GM12892 (cell line): Measurements from ENCODE around the gene IMMP2L.

Source experiments
- DNase-seq: peaks from one replicate; pipeline ENCODE4 v3.0.0; 2011; ENCODE audit not compliant: insufficient read length
- FAIRE-seq: peaks from 2 replicates; lab custom pipeline; 2011; peaks lifted over from hg19 to GRCh38; lab: Jason Lieb, UNC
- POLR2A ChIP-seq: IDR thresholded peaks from 2 replicates; pipeline ENCODE4 v1.6.1; 2011; ENCODE audit warnings: low read depth, low read length, control low read depth
- POLR2AphosphoS5 ChIP-seq: IDR thresholded peaks from 2 replicates; pipeline ENCODE4 v1.6.1; 2011; ENCODE audit warnings: low read depth, low read length, control low read depth
- TAF1 ChIP-seq: IDR thresholded peaks from 2 replicates; pipeline ENCODE4 v1.6.1; 2011; ENCODE audit warnings: low read depth, mild to moderate bottlenecking, control low read depth, low read length, borderline replicate concordance

IMMP2L gene

GRCh38 chr7:110750931-110751605 is 811.2 kb downstream of the IMMP2L start:
- no peak for TF ChIP-seq POLR2AphosphoS5
- TF ChIP-seq POLR2A = no peak
- TF ChIP-seq TAF1 = no peak
- no peak for FAIRE-seq
- DNase-seq = no peak

GRCh38 chr7:110733221-110733620 is 829.1 kb downstream of the IMMP2L start:
- no peak for TF ChIP-seq TAF1
- no peak for DNase-seq
- FAIRE-seq = no peak

DNA sequence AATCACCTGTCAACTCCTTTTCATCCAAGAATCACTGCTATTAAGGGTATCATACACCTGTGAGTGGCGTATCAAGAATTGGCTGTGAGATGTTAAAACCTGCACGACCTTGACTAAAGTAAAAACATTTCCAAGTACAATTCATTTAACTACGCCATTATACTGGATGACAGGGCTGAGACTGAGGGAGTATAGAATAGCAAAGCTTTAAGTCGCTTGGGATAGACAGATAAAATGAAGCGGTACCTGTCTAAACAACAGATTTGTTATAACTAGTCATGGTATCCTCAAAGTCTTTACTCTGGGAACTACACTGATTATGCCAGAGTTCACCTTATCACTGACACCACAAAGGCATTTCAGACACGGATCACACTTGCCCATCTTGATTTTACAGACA is 837.5 kb downstream of the IMMP2L start:
- no peak for FAIRE-seq
- no peak for DNase-seq
- TF ChIP-seq POLR2A (no peak), POLR2AphosphoS5 (no peak), TAF1 (no peak)

DNA sequence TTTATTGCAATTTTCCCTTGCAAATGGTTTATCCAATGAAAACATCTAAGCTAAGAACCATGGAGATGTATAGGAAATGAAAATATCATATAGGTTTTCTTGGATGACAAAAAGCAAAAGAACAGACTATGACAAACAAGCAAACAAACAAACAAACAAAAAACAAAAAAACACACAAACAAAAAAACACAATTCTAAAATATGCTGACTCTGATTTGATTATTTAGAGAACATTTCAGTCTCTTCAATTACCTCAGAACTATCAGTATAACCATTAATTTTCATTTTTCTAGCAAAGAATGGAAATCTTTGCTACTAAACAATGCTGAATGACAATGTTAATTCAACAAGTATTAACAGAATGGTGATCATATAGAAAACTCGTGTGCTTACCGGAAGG is 840.9 kb downstream of the IMMP2L start:
- TF ChIP-seq POLR2A = no peak
- no peak for TF ChIP-seq TAF1
- TF ChIP-seq POLR2AphosphoS5 = no peak
- DNase-seq (no peak), FAIRE-seq (no peak)

DNA sequence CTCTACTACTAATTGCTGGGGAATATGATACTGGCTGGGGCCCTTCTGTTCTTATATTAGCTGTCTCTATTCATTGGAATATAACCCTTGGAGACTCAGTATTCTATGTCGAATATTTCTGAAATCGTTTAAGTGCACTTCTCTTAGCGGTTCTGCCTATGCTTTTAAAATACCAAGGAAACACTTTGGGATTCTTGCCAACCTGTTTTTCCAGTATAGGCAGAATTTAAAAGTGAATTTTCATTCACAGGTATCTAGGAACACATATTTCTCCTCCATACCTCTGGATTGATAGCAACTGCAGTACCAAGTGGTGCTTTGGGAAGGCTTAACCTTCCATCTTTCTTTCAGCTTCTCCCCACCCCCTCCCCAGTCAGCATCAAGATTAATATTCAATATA is 841.7 kb downstream of the IMMP2L start:
- FAIRE-seq (no peak), DNase-seq (no peak)
- TF ChIP-seq TAF1 (no peak), POLR2AphosphoS5 (no peak), POLR2A (no peak)

- TF ChIP-seq POLR2A (no peak), TAF1 (no peak), POLR2AphosphoS5 (no peak)
- FAIRE-seq (no peak), DNase-seq (no peak)
These were observed 842.6 kb downstream of the IMMP2L start for GRCh38 chr7:110719741-110720140.

DNA sequence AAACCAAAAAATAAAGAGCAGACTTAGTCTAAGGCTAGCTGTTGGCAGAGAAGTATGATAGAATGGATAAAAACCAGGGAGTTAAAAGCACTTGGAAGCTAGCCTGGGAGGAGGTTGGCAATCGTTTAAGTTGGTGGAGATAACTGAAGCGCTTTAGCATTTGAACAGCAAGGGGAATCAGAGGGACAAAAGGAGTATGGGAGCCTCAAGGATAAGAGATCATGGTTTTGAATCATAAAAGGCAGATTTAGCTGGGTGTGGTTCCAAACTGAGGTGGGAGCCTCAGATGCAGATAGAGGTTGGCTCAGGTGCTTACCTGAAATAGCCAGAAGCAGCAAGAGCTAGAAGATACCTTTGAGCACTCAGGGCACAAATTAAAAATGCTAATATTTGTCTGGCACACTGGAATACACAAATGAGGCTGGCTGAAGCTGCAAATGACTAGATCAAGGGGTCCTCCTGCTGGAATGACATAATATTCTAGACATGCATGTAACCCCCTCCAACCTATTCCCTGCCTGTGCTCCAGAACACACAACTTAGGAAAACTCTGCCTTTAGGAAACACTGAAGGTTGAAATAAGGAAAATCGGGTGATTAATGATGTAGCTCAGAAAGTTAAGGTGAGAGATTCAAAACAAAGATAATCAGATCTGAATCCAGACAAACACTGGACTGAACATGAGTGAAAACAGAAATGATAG is 843.6 kb downstream of the IMMP2L start:
- DNase-seq = no peak
- FAIRE-seq = no peak
- TF ChIP-seq POLR2A = no peak
- no peak for TF ChIP-seq POLR2AphosphoS5
- no peak for TF ChIP-seq TAF1

DNA sequence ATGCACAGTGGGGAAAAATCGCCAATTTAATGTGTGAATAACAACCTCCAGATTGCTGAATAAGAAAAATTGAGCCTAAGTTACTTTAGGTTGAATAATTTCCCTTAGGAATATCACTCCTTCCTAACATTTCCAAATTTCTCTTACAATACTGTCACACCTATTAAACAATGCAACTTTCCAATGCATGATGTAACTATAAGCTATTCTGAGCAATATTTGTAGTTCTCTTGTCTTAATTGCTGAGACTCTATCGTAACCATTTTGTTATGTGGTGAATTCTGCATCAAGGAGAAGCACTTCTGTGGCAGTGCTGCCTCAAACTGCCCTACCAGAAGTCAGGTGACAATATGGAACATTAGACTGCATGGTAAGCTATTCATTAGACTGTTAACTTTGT is 858.1 kb downstream of the IMMP2L start:
- FAIRE-seq = no peak
- TF ChIP-seq TAF1 (no peak), POLR2AphosphoS5 (no peak), POLR2A (no peak)
- DNase-seq = no peak

DNA sequence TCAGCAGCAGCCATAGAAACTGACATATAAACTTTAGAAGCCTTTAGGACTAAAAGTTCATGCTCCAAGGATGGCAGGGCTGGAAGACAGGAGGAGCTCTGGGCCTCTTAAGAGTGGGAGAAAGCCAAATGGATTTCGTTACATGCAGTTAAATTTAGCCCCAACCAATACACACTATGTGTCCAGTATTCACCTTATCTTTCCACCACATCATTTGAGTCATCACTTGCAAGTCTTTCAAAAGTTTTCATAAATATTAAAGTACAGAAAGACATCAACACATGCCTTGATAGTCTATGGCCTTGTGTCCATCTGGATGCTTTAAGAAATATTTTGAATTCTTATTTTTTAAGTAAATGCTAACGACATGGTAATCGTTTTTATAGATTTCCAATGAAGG is 863.7 kb downstream of the IMMP2L start:
- no peak for FAIRE-seq
- DNase-seq = no peak
- no peak for TF ChIP-seq TAF1
- no peak for TF ChIP-seq POLR2AphosphoS5
- no peak for TF ChIP-seq POLR2A

GRCh38 chr7:110693344-110693743 is 868.9 kb downstream of the IMMP2L start:
- no peak for TF ChIP-seq POLR2AphosphoS5
- no peak for TF ChIP-seq POLR2A
- TF ChIP-seq TAF1 = no peak
- DNase-seq = no peak
- FAIRE-seq = no peak

GRCh38 chr7:110688908-110689307 is 873.4 kb downstream of the IMMP2L start:
- TF ChIP-seq TAF1 = no peak
- TF ChIP-seq POLR2A = no peak
- TF ChIP-seq POLR2AphosphoS5 = no peak
- FAIRE-seq (no peak), DNase-seq (no peak)

- DNase-seq (no peak), FAIRE-seq (no peak)
- TF ChIP-seq TAF1 (no peak), POLR2AphosphoS5 (no peak), POLR2A (no peak)
These were observed 876.4 kb downstream of the IMMP2L start for GRCh38 chr7:110685899-110686298.
